Left colon (tissue), 2 donors: ENCODE measurements around the gene BRMS1. TPM values are rescaled to one million over a fixed set of nuclear protein-coding genes. Genes with fewer than 3 reads are reported as not detected.
"Not testable (repeated sequence)": the region's sequence is repeated elsewhere in the genome, so short reads cannot be mapped to it uniquely, and the experiment has no call there.

ENCODE experiments used
- ATAC-seq: fragments of 200-7000 bp; cut with Tn5 transposase; one replicate; pipeline ENCODE4 v1.9.1; 2020; ENCODE audit warnings: mild to moderate bottlenecking, moderate library complexity
- DNase-seq, 2 donors: peaks; one replicate each; pipeline ENCODE4 v3.0.0-alpha.2; 2020
- intact Hi-C, 2 donors: fragments of 100-400 bp; cut with DNase I in 1 of 2; cut with micrococcal nuclease in 1 of 2; formaldehyde crosslinking; loops; one replicate each; pipeline versions ENCODE4 v1.11.2 to v1.14.0; 2022; cut with DNase I, micrococcal nuclease
- total RNA-seq, 2 donors: library from RNA; stranded (reverse); fragmentation: NEBNext Ultra II Directional; extraction: Animal tissue kit (Norgen Biotek cat#: 25700); gene quantifications; one replicate each; pipeline ENCODE4 v1.2.1, GENCODE V29; 2021
- donor health status: DM: no; HTN: no; CAD: no.
- donor health status: DM: yes; HTN: yes; CAD: no.

The BRMS1 gene
- total RNA-seq, 2 donors from 2014 or later: 42.5 to 46.3 TPM

DNA sequence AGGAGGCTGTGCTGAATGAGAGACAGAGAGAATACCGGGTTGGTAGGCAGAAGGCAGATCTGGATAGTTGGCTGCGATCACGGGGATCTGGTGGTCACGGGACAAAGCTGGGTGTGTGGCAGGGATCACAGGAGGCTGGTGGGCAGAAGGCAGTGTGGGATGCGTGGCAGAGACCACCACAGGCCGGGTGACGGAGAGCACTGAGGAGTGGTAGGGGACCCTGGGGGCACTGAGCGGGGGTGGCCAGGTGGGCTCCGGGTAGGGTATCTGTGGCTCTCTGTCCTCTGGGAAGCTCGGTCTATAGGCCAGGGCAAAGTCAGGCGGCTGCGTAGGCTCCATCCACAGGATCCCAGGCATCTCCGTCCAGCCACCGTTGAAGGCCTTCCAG is 29.4 kb downstream of the BRMS1 start:
- ATAC-seq: no peak
- intact Hi-C loops: no loop called here
- DNase-seq: no peak

DNA sequence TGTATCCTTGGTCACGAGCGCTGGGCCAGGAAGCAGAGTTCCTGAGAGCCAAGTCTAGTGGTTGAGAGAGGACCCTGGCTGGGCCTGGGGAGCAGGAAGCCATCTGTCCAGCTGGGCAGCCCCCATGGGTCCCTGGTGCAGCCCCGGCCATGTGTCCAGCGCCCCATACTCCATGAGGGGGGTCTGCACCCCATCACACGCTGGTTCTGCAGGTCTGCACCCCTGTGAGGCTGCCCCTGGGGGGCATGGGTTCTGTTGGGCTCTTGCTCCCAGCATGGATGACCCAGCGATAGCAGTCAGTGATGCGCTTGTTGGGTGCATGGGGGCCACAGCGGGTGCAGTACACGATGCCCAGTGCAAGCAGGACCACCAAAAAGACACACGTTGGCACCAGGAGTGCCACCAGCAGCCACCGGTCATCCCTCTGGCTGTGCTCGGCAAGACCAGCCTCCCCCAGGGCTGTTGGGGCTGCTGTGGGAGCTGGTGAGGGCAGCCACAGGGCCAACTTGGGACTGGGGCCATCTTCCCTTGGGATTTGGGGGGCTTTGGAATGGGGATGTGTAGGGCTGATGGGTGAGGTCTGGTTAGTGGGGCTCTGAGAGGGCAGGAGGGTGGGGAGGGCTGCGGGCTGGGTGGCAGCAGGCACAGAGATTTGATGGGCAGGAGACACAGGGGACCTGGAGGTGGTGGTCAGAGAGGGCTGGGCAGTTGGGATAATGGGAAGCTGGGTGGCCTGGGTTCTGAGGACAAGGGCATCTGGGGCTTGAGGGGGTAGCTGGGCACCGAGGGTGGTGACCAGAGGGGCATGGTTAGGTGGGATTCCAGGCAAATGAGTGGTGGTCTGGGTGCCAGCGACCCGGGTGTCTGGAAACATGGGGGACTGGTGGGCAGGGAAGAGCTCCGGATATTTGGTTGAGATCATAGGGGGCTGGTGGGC is 30.1 kb downstream of the BRMS1 start:
- no peak for ATAC-seq
- intact Hi-C loops: no loop called here
- peak in 1 of 2 donors; percentile 19 for DNase-seq

DNA sequence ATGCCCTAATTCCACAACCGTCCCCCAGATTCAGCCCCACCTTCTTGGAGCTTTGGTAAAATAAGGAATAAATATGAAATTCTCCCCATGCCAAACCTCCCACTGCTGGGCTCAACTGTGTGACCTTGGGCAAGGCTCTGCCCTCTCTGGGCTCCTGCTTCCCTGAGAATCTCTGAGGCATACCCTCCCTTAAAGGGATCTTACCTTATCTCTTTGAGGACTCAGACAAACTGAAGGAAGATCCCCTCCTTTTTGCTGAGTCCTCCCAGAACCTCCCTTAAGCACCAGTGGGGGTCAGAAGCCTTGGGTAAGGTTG is 30.8 kb downstream of the BRMS1 start:
- DNase-seq (no peak), ATAC-seq (no peak)
- intact Hi-C loops: no loop called here

DNA sequence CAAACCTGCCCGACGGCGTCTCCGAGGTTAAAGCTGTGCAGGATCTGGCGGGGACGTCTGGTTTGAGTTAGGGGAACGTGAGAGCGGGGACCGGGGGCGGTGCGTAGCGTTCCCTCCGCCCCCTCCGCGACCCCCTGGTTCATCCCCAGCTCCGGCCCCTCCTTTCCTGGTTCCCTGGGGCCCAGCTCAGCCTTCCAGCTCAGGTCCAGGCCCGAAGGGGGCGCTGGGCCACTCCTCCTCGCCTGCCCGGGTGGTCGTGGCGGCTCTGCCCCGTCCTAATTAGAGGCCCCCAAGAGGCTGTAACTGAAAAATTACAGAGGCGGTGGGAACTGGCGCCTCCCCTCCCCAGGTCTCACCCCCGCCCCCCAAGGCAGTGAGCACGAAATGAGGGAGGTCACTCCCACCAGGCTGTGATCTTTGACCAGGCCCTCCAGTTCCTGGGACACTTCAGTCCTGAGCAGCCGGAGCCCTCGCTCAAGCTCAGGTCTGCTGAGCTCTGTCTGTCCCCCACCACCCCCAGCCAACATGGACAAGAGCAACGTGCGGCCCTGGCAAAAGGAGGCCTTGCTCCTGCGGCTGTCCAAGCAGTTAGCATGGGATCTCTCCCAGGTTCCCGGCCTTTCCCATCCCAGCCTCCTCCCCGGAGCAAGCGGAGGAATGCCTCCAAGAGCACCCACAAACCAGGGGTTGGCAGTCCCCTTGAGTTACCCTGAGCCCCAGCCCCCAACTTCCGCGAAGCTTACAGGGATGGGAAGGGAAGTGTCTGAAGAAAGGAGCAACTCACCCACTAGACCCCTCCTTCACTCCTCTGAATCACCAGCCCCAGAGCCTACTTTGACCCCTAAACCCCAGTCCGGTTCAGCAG is 31.4 kb downstream of the BRMS1 start:
- intact Hi-C loops: no loop called here
- peak in 1 of 2 donors; percentile 54 for DNase-seq
- ATAC-seq: no peak

DNA sequence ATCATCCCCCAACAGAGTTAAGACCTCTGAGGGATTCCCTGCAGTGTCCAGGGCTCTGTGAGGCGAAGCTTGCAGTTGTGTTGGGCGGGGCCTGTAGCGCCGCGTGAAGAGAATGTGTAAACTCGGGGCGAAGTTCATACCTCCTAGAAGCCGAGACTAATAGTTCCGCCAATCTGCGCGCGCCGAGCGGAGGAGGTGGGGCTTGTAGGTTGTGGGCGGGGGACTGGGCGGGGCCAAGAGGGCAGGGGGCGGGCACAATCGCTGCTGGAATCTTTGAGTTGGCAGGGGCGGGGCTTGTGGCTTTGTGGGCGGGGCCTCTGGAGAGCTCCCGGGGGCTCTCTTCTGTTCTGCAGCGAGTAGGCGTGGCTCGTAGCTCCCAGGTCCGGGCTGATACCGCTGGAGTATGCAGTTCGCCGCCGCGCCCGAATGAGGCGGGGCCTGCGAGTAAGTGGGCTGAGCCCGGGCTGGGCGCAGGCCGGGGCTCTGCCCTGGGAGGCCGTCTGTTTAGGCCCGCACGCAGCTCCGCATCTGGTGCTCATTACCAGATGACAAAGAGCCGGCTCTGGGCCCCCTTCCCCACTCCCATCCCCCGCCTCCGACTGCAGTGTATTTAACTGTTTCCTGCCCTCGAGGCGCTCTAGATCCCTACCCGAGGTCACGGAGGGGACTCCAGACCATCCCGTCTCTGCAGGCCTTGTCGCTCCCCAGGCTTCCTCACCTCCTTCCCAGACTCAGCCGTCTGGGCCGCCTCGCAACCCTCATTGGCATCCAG is 32.2 kb downstream of the BRMS1 start:
- ATAC-seq: peak; percentile 81
- intact Hi-C loops: no loop called here
- DNase-seq: peak; percentile 99 to 100

DNA sequence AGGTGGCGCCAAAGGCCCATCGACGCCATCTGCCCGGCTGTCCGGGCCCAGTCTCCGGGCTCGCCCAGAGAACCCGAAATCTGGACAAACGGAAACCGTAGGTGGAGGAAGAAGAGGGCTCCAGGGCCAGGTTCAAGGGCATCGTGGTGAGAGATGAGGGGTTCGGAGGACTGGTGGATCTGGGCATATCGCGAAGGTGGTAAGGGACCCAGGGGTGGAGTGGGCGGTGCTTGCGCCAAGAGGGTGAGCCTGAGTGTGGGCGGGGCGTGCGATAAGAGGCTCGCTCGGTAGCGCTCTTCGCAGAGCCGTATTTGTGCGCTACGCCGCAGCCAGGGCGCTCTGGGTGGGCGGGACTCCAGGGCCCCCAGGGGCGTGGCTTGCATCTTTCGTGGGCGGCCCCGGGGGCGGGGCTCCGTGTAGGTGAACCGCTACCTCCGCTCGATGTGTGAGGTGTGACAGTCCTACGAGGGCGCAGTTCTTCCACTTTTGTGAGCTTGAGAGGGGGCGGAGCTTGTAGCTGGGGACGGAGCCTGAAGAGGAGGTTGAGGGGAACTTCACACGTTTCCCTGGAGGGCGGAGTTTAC is 32.8 kb downstream of the BRMS1 start:
- ATAC-seq (peak; percentile 78), DNase-seq (peak; percentile 92 to 96)
- intact Hi-C loops: no loop called here

DNA sequence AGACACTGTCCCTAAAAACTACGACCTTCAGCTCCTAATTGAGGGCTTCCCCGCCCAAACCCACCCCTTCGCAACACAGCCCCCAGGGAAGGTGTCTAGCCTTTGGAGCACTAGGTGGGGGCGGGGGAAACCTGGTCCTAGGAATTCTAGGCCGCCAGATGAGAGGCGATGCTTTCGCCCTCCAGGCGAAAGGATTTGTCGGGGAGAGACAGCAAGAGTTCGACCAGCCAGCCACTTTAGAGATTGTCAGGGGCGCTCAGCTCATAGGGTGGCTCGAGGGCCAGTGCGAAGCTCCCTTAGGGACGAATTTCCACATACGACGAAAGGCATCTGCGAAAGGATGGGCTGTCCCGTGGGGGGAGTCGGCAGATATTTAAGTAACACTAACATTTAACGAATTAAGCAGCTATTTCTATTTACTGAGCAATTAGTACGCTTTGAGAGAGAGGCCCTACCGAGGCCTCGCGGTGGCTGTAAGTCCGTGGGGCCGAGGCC is 33.4 kb downstream of the BRMS1 start:
- ATAC-seq: no peak
- DNase-seq: no peak
- intact Hi-C loops: no loop called here

DNA sequence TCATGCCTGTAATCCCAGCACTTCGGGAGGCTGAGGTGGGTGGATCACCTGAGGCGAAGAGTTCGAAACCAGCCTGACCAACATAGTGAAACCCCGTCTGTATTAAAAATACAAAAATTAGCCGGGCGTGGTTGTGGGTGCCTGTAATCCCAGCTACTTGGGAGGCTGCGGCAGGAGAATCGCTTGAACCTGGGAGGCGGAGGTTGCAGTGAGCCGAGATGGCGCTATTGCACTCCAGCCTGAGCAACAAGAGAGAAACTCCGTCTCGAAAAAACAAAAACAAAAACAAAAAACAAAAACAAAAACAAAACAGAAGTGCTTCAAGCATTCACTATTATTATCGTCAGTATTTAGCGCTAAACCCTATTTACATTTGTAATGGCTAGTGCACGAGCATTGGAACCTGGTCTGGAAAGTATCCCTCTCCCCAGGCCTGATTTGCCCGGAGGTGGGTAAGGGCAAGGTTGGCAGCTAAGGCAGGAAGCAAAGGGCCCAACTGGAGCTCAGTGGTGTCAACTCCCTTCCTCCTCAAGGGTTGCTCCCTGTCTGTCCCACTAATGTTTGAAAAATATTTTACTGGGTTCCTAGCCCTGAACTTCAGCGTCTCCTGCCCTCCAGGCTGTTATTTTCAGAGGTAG is 34.0 kb downstream of the BRMS1 start:
- DNase-seq, intact Hi-C loops, ATAC-seq: not testable (repeated sequence)

DNA sequence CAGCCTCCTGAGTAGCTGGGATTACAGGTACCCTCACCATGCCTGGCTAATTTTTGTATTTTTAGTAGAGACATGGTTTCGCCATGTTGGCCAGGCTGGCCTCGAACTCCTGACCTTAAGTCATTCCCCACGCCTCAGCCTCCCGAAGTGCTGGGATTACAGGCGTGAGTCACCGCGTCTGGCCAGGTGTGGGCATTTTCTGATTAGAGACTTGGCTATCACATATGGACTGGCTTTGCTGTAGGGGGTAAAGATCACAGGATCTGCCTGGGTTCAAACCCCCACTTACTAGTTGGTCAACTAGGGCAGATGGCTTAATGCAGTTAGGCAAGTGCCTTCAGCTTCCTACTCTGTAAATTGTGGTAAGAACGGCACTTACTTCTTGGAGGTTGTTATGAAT is 34.6 kb downstream of the BRMS1 start:
- DNase-seq: no peak
- no peak for ATAC-seq
- intact Hi-C loops: no loop called here

DNA sequence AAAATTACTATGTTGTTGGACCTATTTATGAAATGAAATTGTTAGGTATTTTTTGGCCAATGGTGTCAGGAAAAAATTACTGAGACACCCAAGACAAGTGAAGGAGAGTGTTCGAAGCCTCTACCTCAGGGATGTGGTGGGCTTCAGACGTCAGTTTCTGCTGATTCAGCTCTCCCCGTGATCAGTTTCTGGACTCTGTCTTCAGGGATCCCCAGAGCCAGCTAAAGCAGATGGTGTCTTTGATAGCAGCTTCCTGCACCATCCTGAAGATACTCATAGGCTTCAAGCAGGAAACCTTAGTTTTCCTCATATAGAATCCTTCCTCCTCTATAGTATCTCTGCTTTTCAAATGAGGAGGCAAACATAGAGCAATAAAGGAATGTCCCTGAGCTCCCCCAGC is 35.4 kb downstream of the BRMS1 start:
- ATAC-seq: no peak
- intact Hi-C loops: no loop called here

DNA sequence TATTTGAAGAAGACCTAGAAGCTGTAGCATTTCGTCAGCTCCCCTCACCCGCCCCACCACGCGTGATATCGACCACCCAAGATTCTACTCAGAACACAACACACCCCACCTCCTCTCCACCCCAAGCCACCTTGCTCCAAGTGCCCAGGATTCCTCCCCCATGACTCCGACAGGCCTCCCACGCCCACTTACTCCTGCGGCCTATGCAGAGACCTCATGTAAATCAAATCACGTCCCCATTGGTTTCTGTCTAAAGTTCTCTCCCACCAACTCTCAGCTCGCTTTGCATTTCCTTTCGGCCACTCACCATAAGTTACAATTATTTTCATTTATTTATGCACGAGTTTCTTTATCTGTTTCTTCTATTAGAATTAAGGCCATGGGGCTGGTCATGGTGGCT is 42.2 kb downstream of the BRMS1 start:
- intact Hi-C loops: no loop called here
- DNase-seq (no peak), ATAC-seq (no peak)

More for the DNA sequence above, 35.4 kb downstream of the BRMS1 start:
- no peak for DNase-seq

DNA sequence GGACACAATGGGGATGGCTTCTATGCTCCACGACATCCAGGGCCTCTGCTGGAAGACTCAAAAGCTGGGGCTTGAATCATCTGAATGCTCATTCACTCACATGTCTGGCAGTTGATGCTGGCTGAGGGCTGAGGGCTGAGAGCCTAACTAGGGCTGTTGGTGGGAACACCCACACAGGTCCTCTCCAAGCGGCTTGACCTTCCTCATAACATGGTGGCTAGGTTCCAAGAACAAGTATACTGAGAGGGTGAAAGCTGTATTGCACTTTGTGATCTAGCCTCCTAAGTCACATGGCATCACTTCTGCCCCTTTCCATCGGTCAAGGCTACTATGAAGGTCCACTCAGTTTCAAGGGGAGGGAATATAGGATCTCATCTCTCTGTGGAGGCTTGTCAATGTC is 45.7 kb downstream of the BRMS1 start:
- DNase-seq (no peak), ATAC-seq (no peak)
- intact Hi-C loops: no loop called here

DNA sequence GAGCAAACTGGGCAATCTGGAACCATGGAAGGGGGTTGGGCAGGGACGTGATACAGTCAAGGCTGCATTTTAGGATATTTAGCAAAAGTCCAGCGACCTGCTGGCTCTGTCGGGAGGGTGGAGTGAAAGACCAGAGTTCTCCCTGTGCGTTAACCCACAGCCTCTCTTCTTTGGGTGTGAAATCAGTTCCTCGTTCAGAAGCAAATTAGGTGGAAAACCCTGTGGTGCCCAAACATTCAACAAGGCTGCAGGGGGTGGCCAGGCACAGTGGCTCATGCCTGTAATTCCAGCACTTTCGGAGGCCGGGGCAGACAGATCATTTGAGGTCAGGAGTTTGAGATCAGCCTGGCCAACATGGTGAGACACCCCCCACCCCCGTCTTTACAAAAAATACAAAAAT is 47.3 kb downstream of the BRMS1 start:
- ATAC-seq (no peak), DNase-seq (no peak)
- intact Hi-C loops: no loop called here

DNA sequence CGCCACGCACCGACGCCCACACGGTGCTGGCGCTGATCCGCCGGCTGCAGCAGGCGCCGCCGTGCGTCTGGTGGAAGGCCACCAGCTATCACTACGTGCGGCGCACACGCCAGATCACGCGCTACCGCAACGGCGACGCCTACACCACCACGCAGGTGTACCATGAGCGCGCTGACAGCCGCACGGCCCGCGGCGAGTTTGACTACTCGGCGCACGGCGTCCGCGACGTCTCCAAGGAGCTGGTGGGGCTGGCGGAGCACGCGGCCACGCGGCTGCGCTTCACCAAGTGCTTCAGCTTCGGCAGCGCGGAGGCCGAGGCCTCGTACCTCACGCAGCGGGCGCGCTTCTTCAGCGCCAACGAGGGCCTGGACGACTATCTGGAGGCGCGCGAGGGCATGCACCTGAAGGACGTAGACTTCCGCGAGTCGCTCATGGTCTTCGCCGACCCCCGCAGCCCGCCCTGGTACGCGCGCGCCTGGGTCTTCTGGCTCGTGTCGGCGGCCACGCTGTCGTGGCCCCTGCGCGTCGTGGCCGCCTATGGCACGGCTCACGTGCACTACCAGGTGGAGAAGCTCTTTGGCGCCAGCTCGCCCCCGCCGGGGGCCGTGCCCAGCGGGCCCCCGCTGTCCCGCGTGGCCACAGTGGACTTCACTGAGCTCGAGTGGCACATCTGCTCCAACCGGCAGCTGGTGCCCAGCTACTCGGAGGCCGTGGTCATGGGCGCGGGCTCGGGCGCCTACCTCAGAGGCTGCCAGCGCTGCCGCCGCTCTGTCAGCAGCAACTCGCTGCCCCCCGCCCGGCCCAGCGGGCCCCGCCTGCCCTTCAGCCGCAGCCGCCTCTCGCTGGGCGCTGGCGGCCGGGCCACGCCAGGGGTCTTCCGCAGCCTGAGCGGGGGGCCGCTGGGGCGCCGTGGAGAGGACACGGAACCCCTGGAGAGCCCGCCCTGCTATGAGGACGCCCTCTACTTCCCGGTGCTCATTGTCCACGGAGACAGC is 50.0 kb downstream of the BRMS1 start:
- DNase-seq (no peak), ATAC-seq (no peak)
- intact Hi-C loops: no loop called here

DNA sequence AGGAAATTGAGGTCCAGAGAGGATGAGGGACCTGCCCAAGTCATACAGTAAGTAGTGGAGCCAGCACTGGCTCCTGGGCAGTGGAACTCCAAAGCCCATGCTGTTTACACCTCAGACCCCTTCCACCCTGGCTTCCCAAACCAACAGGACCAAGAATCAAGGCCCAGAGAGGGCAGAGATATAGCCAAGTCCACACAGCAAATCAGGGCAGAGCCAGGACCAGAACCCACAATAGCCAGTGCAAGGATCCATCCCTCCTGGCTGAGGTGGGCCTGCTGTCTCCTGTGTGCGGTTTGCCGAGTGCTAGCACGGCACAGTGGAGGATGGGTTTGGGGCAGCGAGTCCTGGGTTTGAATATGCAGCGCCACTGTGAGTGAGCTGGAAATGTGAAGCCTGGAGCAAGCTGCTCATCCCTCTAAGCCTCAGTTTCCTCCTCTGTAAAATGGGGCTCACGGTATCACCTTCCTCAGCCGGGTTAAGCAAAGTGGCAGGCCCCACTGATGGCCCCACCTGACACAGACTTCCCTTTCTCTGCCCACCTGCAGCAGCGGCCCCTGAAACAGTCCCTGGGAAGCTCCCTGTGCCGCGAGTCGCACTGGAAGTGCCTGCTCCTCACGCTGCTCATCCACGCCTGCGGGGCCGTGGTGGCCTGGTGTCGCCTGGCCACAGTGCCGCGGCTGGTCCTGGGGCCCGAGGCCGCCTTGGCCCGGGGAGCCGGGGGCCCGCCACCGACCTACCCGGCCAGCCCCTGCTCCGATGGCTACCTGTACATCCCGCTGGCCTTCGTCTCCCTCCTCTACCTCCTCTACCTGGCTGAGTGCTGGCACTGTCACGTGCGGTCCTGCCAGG is 50.9 kb downstream of the BRMS1 start:
- intact Hi-C loops: no loop called here
- DNase-seq: no peak
- no peak for ATAC-seq

DNA sequence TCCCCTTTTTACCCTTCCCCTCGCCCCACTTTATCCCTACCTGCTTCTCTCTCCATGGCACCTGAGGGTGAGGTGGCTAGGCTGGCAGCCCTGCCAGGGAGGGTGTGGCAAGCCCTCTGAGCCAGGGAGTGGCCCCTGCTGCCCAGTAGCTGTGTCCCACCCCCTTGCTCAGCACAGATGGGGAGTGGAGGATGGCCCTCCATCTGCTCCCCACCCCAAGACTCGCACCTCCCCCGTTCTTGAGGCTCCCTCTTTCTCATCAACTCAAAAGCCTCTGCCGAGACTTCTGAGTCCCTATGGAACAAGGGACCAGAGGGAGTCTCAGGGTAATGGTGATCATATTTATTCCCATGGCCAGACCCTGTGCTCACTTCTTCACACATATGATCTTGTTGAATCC is 51.6 kb downstream of the BRMS1 start:
- intact Hi-C loops: no loop called here
- ATAC-seq (no peak), DNase-seq (no peak)
